CD4-positive, alpha-beta T cell (primary cell): ENCODE data around the gene NLRP4. TPM values are rescaled to one million over a fixed set of nuclear protein-coding genes. Genes with fewer than 3 reads are reported as not detected.

Source experiments
- ATAC-seq: fragments of 200-7000 bp; cut with Tn5 transposase; one replicate; pipeline ENCODE4 v1.10.0; 2022; ENCODE audit warnings: mild to moderate bottlenecking; ENCODE audit not compliant: poor library complexity
- CTCF ChIA-PET: fragments of 350-600 bp; sonication (Branson Sonifier 250); formaldehyde crosslinking; loops from one replicate; lab custom pipeline; 2021; ENCODE audit warnings: antibody characterized with exemption, inconsistent platforms; lab: Charles Lee
- POLR2A ChIA-PET: fragments of 350-600 bp; sonication (Branson Sonifier 250); formaldehyde crosslinking; loops from one replicate; lab custom pipeline; 2021; ENCODE audit warnings: antibody characterized with exemption, inconsistent platforms; lab: Charles Lee
- DNase-seq, 14 experiments: peaks; one replicate each; pipeline ENCODE4 v3.0.0-alpha.2; 2013 to 2020; ENCODE audit warnings: mixed read lengths in 2 of 14
- H3K27ac ChIP-seq, 2 donors: one replicate each; pipeline versions ENCODE4 v1.5.1 to v1.7.0; 2013; ENCODE audit warnings: low read length in 2 of 2, low read depth in 1 of 2, mild to moderate bottlenecking in 1 of 2
- H3K27me3 ChIP-seq, 2 experiments: 1 replicate in 1 of 2; 2 replicates in 1 of 2; pipeline versions ENCODE4 v1.6.1 to v1.7.0; 2013; ENCODE audit warnings: low read length in 2 of 2, control low read depth in 1 of 2, mild to moderate bottlenecking in 1 of 2, moderate library complexity in 1 of 2; ENCODE audit not compliant: insufficient read depth in 2 of 2, control insufficient read depth in 1 of 2
- H3K36me3 ChIP-seq: one replicate; pipeline ENCODE4 v1.6.1; 2013; ENCODE audit warnings: low read length, control low read depth; ENCODE audit not compliant: insufficient read depth
- H3K4me1 ChIP-seq: one replicate; pipeline ENCODE4 v1.6.1; 2013; ENCODE audit warnings: low read length, control low read depth; ENCODE audit not compliant: insufficient read depth
- H3K4me3 ChIP-seq: one replicate; pipeline ENCODE4 v1.5.1; 2013; ENCODE audit warnings: mild to moderate bottlenecking, low read length, moderate library complexity
- H3K9me3 ChIP-seq, 2 experiments: 1 replicate in 1 of 2; 2 replicates in 1 of 2; pipeline versions ENCODE4 v1.6.1 to v1.7.0; 2013; ENCODE audit warnings: low read length in 2 of 2, mild to moderate bottlenecking in 2 of 2, control low read depth in 1 of 2, moderate library complexity in 1 of 2; ENCODE audit not compliant: control insufficient read depth in 1 of 2, insufficient read depth in 1 of 2
- H3K27ac Mint-ChIP-seq: one replicate; pipeline ENCODE4 v1.8.0; 2020; ENCODE audit warnings: mixed read lengths
- H3K27me3 Mint-ChIP-seq: one replicate; pipeline ENCODE4 v1.8.0; 2021; ENCODE audit warnings: mixed read lengths
- H3K36me3 Mint-ChIP-seq: one replicate; pipeline ENCODE4 v1.8.0; 2021; ENCODE audit warnings: low read depth, mixed read lengths
- H3K4me1 Mint-ChIP-seq: one replicate; pipeline ENCODE4 v1.8.0; 2021; ENCODE audit warnings: low read depth, mixed read lengths
- H3K4me3 Mint-ChIP-seq: one replicate; pipeline ENCODE4 v1.8.0; 2020; ENCODE audit warnings: mild to moderate bottlenecking, mixed read lengths
- H3K9me3 Mint-ChIP-seq: one replicate; pipeline ENCODE4 v1.8.0; 2020; ENCODE audit warnings: mixed read lengths
- CTCF ChIP-seq: fragments of 200-600 bp; IDR thresholded peaks from one replicate; pipeline ENCODE4 v1.8.0; 2022; ENCODE audit warnings: antibody characterized with exemption, mild to moderate bottlenecking
- intact Hi-C, 2 experiments: fragments of 100-400 bp; cut with DNase I in 1 of 2; cut with micrococcal nuclease in 1 of 2; formaldehyde crosslinking; loops; one replicate each; pipeline versions ENCODE4 v1.15.1 to v1.9.0; 2023 to 2025; cut with DNase I, micrococcal nuclease
- total RNA-seq, 174 experiments: library from RNA in 2 of 174; stranded (reverse) in 2 of 174; gene quantifications; one replicate each; pipeline ENCODE4 v1.2.3 and lab custom pipeline; 2021 to 2026

The NLRP4 gene
- total RNA-seq, 2 experiments from 2014 or later = not detected

GRCh38 chr19:55912916-55913315, 76.6 kb downstream of the NLRP4 start:
- no peaks in the 10 kb centered on the region for H3K4me1 Mint-ChIP-seq
- no peaks in the 10 kb centered on the region for H3K36me3 Mint-ChIP-seq
- Histone ChIP-seq H3K36me3 (no peaks in the 10 kb centered on the region), H3K4me1 (no peaks in the 10 kb centered on the region), H3K4me3 (no peak overlapping the region), H3K9me3 (peaks cover 13 to 16% of the 10 kb centered on the region in 2 experiments), H3K27ac (no peak overlapping the region), H3K27me3 (peaks cover 0 to 4% of the 10 kb centered on the region in 2 experiments)
- ATAC-seq (no peak), DNase-seq (no peak)
- peaks cover 9% of the 10 kb centered on the region for H3K27me3 Mint-ChIP-seq
- peaks cover 24% of the 10 kb centered on the region for H3K9me3 Mint-ChIP-seq
- ChIA-PET CTCF (no interaction called here), POLR2A (no interaction called here)
- H3K27ac Mint-ChIP-seq = no peak overlapping the region
- H3K4me3 Mint-ChIP-seq = no peak overlapping the region
- intact Hi-C loops = no loop called here
- TF ChIP-seq CTCF = no peak

GRCh38 chr19:55913643-55914268, 77.4 kb downstream of the NLRP4 start:
- intact Hi-C loops = no loop called here
- no peak for ATAC-seq
- Histone ChIP-seq H3K4me3 (no peak overlapping the region), H3K4me1 (no peaks in the 10 kb centered on the region), H3K9me3 (peaks cover 13 to 22% of the 10 kb centered on the region in 2 experiments), H3K27ac (no peak overlapping the region), H3K27me3 (peaks cover 0 to 4% of the 10 kb centered on the region in 2 experiments), H3K36me3 (no peaks in the 10 kb centered on the region)
- ChIA-PET POLR2A (no interaction called here), CTCF (no interaction called here)
- H3K36me3 Mint-ChIP-seq = no peaks in the 10 kb centered on the region
- H3K4me1 Mint-ChIP-seq = no peaks in the 10 kb centered on the region
- H3K27ac Mint-ChIP-seq = no peak overlapping the region
- H3K4me3 Mint-ChIP-seq = no peak overlapping the region
- peaks cover 18% of the 10 kb centered on the region for H3K9me3 Mint-ChIP-seq
- no peak for DNase-seq
- peaks cover 9% of the 10 kb centered on the region for H3K27me3 Mint-ChIP-seq
- TF ChIP-seq CTCF = no peak

GRCh38 chr19:55923556-55923955, 87.2 kb downstream of the NLRP4 start:
- intact Hi-C loops = no loop called here
- no peaks in the 10 kb centered on the region for H3K36me3 ChIP-seq
- Mint-ChIP-seq H3K4me3 (no peak overlapping the region), H3K36me3 (no peaks in the 10 kb centered on the region), H3K4me1 (no peaks in the 10 kb centered on the region), H3K27me3 (peaks cover 6% of the 10 kb centered on the region), H3K9me3 (peaks cover 23% of the 10 kb centered on the region), H3K27ac (no peak overlapping the region)
- DNase-seq (no peak), ATAC-seq (no peak)
- no peak overlapping the region for H3K4me3 ChIP-seq
- H3K9me3 ChIP-seq = peaks cover 14 to 35% of the 10 kb centered on the region in 2 experiments
- POLR2A ChIA-PET = no interaction called here
- CTCF ChIA-PET = no interaction called here
- no peak overlapping the region for H3K27ac ChIP-seq
- H3K4me1 ChIP-seq = no peaks in the 10 kb centered on the region
- TF ChIP-seq CTCF = no peak
- no peaks in the 10 kb centered on the region for H3K27me3 ChIP-seq
